ENCODE results near the gene HTR1D. TPM values are rescaled to one million over a fixed set of nuclear protein-coding genes. Genes with fewer than 3 reads are reported as not detected.

HTR1D gene
- total RNA-seq, 1 experiment from 2014 or later, result 5.4 TPM

GRCh38 chr1:23214640-23215039, 2.7 kb downstream of the HTR1D start (continued):
- no peak for TF ChIP-seq ZNF532 (CRISPR knock-in tag; IDR thresholded peaks at IDR 0.05; ENCODE audit: borderline replicate concordance)
- TF ChIP-seq NR2C2 (CRISPR knock-in tag; IDR thresholded peaks at IDR 0.05), result no peak
- TF ChIP-seq CDX4 (CRISPR knock-in tag; IDR thresholded peaks at IDR 0.05; ENCODE audit: borderline replicate concordance), result no peak

- H3K27me3 Mint-ChIP-seq (ENCODE audit: low read depth), result peaks cover 2% of the 10 kb centered on the region; the same call in 1 of the 2 replicates
- POLR2A ChIA-PET, result no interaction called here
- CTCF ChIA-PET, result interaction anchor here (0.5 to 3.7 kb wide), 2 partner anchors 28 to 328 kb away, joined by 4 to 15 read pairs; no protein-coding TSS in a partner anchor
Observed at GRCh38 chr1:23211955-23212354, 5.3 kb downstream of the HTR1D start.

GRCh38 chr1:23210963-23211362, 6.3 kb downstream of the HTR1D start:
- H3K36me3 Mint-ChIP-seq, result no peaks in the 10 kb centered on the region
- ATAC-seq, result no peak
- peaks cover 9% of the 10 kb centered on the region for H3K4me1 Mint-ChIP-seq
- H3K4me3 Mint-ChIP-seq, result no peak overlapping the region
- H3K27ac Mint-ChIP-seq, result no peak overlapping the region
- ChIA-PET POLR2A (interaction anchor here (1.5 kb wide), 1 partner anchor 42 kb away, joined by 5 read pairs; the partner anchor contains the start of gene LUZP1), CTCF (interaction anchor here (0.5 to 3.7 kb wide), 8 partner anchors 27 to 1256 kb away, joined by 3 to 15 read pairs (median 4); no protein-coding TSS in a partner anchor)
- TF ChIP-seq MLX (CRISPR knock-in tag; IDR thresholded peaks at IDR 0.05), result no peak
- no peak for TF ChIP-seq ZNF423 (CRISPR knock-in tag; IDR thresholded peaks at IDR 0.05)
- no peak for TF ChIP-seq TCF7 (CRISPR knock-in tag; IDR thresholded peaks at IDR 0.05; ENCODE audit: low read depth)
- no peak for TF ChIP-seq EMX1 (CRISPR knock-in tag; IDR thresholded peaks at IDR 0.05)
- no peak for TF ChIP-seq MYBL2 (CRISPR knock-in tag; IDR thresholded peaks at IDR 0.05)
- no peak for TF ChIP-seq CTCF (IDR thresholded peaks at IDR 0.05)
- no peaks in the 10 kb centered on the region for H3K27me3 Mint-ChIP-seq (ENCODE audit: low read depth)
- H3K9me3 Mint-ChIP-seq, result no peaks in the 10 kb centered on the region
- DNase-seq (ENCODE audit: low spot score), result no peak

More at GRCh38 chr1:23211955-23212354, 5.3 kb downstream of the HTR1D start:
- ATAC-seq, result no peak
- H3K36me3 Mint-ChIP-seq, result no peaks in the 10 kb centered on the region
- TF ChIP-seq ERG (CRISPR knock-in tag; IDR thresholded peaks at IDR 0.05), result no peak
- no peak for TF ChIP-seq IRF2 (CRISPR knock-in tag; IDR thresholded peaks at IDR 0.05; ENCODE audit: borderline replicate concordance, low read depth)
- DNase-seq (ENCODE audit: low spot score), result no peak
- no peaks in the 10 kb centered on the region for H3K9me3 Mint-ChIP-seq
- no peak overlapping the region for H3K27ac Mint-ChIP-seq
- H3K4me3 Mint-ChIP-seq, result no peak overlapping the region
- peaks cover 16% of the 10 kb centered on the region for H3K4me1 Mint-ChIP-seq

Data from WTC11 (cell line).